HG02642 (cell line): Measurements from ENCODE around the gene SNURF.
"Not testable (repeated sequence)": the region's sequence is repeated elsewhere in the genome, so short reads cannot be mapped to it uniquely, and the experiment has no call there.

ENCODE experiments used
- ATAC-seq: cut with Tn5 transposase; IDR thresholded peaks from one replicate; pipeline ENCODE4 v1.9.1; 2021; ENCODE audit warnings: mild to moderate bottlenecking; ENCODE audit not compliant: unreplicated experiment, poor library complexity

SNURF gene

GRCh38 chr15:24966364-24967103, 11.7 kb downstream of the SNURF start:
- no peak for ATAC-seq

DNA sequence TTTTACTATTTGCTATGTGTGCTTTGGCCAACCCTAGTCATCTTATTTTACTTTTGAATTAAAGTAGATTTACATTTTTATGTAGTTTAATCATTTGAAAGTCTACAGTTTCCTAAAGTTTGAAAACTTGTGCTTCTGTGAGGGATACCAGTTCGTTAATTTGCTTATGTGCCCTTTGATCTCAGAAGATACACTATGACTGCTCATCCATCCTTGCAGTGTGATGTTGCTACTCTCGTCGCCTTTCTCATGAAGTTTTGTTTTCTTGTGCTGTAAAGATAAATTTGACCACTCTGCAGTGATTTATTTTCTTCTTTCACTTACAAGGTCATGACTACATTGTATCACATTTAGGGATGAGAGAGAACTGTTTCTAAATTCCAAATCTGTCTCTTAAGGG, 16.3 kb downstream of the SNURF start:
- ATAC-seq, result no peak

- no peak for ATAC-seq
Observed at GRCh38 chr15:24971772-24972171, 17.0 kb downstream of the SNURF start.

DNA sequence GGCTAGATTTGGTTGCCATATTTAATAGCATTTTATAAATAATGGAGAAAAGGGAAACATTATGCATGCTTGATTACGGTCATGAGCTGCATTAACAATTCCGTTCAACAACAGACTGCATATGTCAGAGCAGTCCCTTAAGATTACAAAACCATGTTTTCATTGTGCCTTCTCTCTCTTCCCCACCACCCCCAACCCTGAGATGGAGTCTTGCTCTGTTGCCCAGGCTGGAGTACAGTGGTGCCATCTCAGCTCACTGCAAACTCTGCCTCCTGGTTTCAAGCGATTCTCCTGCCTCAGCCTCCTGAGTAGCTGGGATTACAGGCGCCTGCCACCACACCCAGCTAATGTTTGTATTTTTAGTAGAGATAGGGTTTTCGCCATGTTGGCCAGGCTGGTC, 17.9 kb downstream of the SNURF start:
- not testable (repeated sequence) for ATAC-seq

DNA sequence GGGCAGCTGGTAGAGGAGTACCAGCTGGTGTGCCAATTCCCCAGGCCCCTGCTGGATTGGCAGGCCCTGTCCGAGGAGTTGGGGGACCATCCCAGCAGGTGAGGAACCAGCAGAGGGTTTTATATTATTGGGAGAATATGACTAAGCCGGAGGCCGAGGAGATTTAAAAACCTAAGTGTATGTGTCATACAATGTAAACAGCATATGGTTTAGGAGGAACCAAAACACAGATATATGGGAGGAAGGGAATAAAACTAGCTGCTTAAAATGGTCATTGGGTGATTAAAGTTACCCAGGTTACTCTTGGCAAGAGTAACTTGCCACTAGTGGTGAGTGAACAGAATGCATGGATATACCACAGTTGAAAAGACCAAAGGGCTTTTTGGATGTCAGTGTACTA, 22.1 kb downstream of the SNURF start:
- ATAC-seq, result no peak

DNA sequence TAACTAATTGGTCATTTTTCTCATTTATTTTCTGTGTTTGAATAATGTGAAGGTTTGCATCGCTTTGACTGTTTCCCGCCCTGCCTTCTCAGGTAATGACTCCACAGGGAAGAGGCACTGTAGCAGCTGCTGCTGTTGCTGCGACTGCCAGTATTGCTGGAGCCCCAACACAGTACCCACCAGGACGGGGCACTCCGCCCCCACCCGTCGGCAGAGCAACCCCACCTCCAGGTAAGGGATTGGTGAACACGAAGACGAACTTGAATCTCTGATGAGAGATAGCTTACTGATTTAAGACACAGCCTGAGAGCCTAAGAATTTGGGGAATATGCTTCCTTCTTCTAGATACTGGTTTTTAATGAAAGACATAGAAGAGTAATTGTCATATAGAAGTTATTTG, 22.9 kb downstream of the SNURF start:
- no peak for ATAC-seq

DNA sequence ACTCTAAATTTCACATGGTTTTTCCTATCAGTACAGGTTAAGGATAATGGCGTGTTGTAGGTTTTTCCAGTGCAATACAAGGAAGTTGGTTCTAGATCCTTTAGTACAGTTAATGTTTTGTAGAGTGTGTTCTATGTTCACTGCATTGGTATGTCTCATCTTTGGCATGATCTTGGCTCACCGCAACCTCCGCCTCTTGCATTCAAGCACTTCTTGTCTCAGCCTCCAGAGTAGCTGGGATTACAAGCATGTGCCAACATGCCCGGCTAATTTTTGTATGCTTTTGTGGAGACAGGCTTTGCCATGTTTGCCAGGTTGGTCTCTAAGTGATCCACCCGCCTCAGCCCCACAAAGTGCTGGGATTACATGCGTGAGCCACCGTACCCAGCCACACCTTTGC, 30.4 kb downstream of the SNURF start:
- ATAC-seq, result no peak

DNA sequence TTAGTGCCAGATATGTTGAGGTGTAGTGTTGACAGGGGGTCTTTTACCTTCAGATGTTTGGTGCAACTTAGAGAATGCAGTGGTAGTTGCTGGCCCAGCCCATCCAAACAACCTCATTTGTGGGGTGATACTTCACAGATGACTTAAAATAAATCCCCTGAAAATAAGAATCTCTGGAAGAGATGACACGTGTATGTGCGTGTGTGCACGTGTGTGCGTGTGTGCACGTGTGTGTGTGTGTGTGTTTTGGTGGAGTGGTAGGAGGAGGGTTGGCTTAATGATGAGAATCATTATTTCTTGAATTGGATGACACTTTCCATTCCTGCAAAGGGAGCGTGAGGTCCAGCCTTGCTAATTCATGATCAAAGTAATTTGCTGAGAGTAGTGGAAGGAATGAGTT, 31.9 kb downstream of the SNURF start:
- ATAC-seq, result no peak
